Activated CD4-positive, alpha-beta memory T cell treated with anti-CD3 and anti-CD28 coated beads for 36 hours (primary cell): ENCODE results near the gene SLC66A1. TPM values are rescaled to one million over a fixed set of nuclear protein-coding genes. Genes with fewer than 3 reads are reported as not detected.
A peak's percentile ranks its signal among the peaks of the same experiment; 100 is the strongest.

Experiments used
- CTCF ChIA-PET: fragments of 350-600 bp; sonication (Branson Sonifier 250); formaldehyde crosslinking; loops from one replicate; lab custom pipeline; 2021; ENCODE audit warnings: antibody characterized with exemption, inconsistent platforms; lab: Charles Lee
- POLR2A ChIA-PET: fragments of 350-600 bp; sonication (Branson Sonifier 250); formaldehyde crosslinking; loops from one replicate; lab custom pipeline; 2021; ENCODE audit warnings: antibody characterized with exemption; lab: Charles Lee
- DNase-seq: peaks from one replicate; pipeline ENCODE4 v3.0.0-alpha.2; 2020
- H3K27ac Mint-ChIP-seq: one replicate; pipeline ENCODE4 v1.8.0; 2021; ENCODE audit warnings: mixed read lengths
- H3K27me3 Mint-ChIP-seq: one replicate; pipeline ENCODE4 v1.8.0; 2021; ENCODE audit warnings: mixed read lengths
- H3K36me3 Mint-ChIP-seq: one replicate; pipeline ENCODE4 v1.8.0; 2021; ENCODE audit warnings: mixed read lengths
- H3K4me1 Mint-ChIP-seq: one replicate; pipeline ENCODE4 v1.8.0; 2021; ENCODE audit warnings: low read depth, mixed read lengths
- H3K4me3 Mint-ChIP-seq: one replicate; pipeline ENCODE4 v1.8.0; 2021; ENCODE audit warnings: mild to moderate bottlenecking, mixed read lengths
- H3K9me3 Mint-ChIP-seq: one replicate; pipeline ENCODE4 v1.8.0; 2021; ENCODE audit warnings: mixed read lengths
- intact Hi-C: fragments of 100-400 bp; cut with micrococcal nuclease; formaldehyde crosslinking; loops from one replicate; pipeline ENCODE4 v1.15.1; 2023
- total RNA-seq, 2 experiments: library from RNA; stranded (reverse); gene quantifications; one replicate each; pipeline ENCODE4 v1.2.3, GENCODE V29; 2021

The SLC66A1 gene
- total RNA-seq, 2 experiments from 2014 or later = 6.8 to 7.9 TPM

- Mint-ChIP-seq H3K36me3 (peaks cover 21% of the 10 kb centered on the region), H3K27ac (no peak overlapping the region), H3K4me1 (no peaks in the 10 kb centered on the region), H3K9me3 (no peaks in the 10 kb centered on the region), H3K27me3 (no peaks in the 10 kb centered on the region), H3K4me3 (no peak overlapping the region)
- POLR2A ChIA-PET = interaction anchor here (1.0 kb wide), 1 partner anchor 298 kb away, joined by 5 read pairs; no protein-coding TSS in a partner anchor
- no peak for DNase-seq
- intact Hi-C loops = no loop called here
- CTCF ChIA-PET = no interaction called here
These were observed 36.5 kb downstream of the SLC66A1 start for GRCh38 chr1:19348441-19349198.

GRCh38 chr1:19349999-19350398, 37.9 kb downstream of the SLC66A1 start:
- intact Hi-C loops = no loop called here
- no peaks in the 10 kb centered on the region for H3K4me1 Mint-ChIP-seq
- H3K27me3 Mint-ChIP-seq = no peaks in the 10 kb centered on the region
- H3K27ac Mint-ChIP-seq = peak overlapping the region; percentile 8
- no peaks in the 10 kb centered on the region for H3K9me3 Mint-ChIP-seq
- H3K4me3 Mint-ChIP-seq = no peak overlapping the region
- POLR2A ChIA-PET = no interaction called here
- CTCF ChIA-PET = interaction anchor here (1.3 kb wide), 1 partner anchor 8 kb away, joined by 4 read pairs; no protein-coding TSS in a partner anchor
- peaks cover 19% of the 10 kb centered on the region for H3K36me3 Mint-ChIP-seq
- no peak for DNase-seq

- Mint-ChIP-seq H3K4me1 (no peaks in the 10 kb centered on the region), H3K36me3 (peaks cover 22% of the 10 kb centered on the region), H3K4me3 (no peak overlapping the region), H3K27me3 (no peaks in the 10 kb centered on the region), H3K27ac (no peak overlapping the region), H3K9me3 (no peaks in the 10 kb centered on the region)
- CTCF ChIA-PET = interaction anchor here (1.3 kb wide), 1 partner anchor 8 kb away, joined by 4 read pairs; no protein-coding TSS in a partner anchor
- DNase-seq = no peak
- intact Hi-C loops = no loop called here
- POLR2A ChIA-PET = no interaction called here
These were observed 38.4 kb downstream of the SLC66A1 start for GRCh38 chr1:19350566-19350965.

- Mint-ChIP-seq H3K27ac (peak overlapping the region; percentile 34), H3K4me1 (no peaks in the 10 kb centered on the region), H3K27me3 (no peaks in the 10 kb centered on the region), H3K36me3 (peaks cover 30% of the 10 kb centered on the region), H3K9me3 (no peaks in the 10 kb centered on the region), H3K4me3 (no peak overlapping the region)
- ChIA-PET POLR2A (no interaction called here), CTCF (no interaction called here)
- intact Hi-C loops = no loop called here
- no peak for DNase-seq
These were observed 39.7 kb downstream of the SLC66A1 start for GRCh38 chr1:19351873-19352272.

DNA sequence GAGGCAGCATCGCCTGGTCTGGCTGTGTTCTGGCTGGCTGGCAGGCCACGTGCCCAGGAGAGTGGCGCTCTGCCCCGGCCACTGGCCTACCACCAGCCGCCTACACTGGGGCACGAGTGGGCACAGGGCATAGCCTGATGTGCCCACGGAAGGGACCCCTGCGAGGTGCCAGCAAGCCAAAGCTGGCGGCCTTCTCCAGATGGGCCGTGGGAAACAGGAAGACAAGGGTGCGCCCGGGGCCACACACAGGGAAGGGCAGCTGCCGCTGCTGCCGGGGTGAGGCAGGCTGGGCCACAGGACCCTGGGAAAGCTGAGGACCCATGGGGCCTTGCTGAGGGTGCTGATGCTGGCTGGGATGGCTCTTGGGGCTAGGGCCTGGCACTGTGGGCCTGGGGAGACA, 40.7 kb downstream of the SLC66A1 start:
- ChIA-PET POLR2A (no interaction called here), CTCF (interaction anchor here (0.5 kb wide), 1 partner anchor 10 kb away, joined by 3 read pairs; no protein-coding TSS in a partner anchor)
- Mint-ChIP-seq H3K27ac (no peak overlapping the region), H3K36me3 (peaks cover 34% of the 10 kb centered on the region), H3K4me3 (no peak overlapping the region), H3K27me3 (no peaks in the 10 kb centered on the region), H3K4me1 (no peaks in the 10 kb centered on the region), H3K9me3 (no peaks in the 10 kb centered on the region)
- intact Hi-C loops = no loop called here
- no peak for DNase-seq

DNA sequence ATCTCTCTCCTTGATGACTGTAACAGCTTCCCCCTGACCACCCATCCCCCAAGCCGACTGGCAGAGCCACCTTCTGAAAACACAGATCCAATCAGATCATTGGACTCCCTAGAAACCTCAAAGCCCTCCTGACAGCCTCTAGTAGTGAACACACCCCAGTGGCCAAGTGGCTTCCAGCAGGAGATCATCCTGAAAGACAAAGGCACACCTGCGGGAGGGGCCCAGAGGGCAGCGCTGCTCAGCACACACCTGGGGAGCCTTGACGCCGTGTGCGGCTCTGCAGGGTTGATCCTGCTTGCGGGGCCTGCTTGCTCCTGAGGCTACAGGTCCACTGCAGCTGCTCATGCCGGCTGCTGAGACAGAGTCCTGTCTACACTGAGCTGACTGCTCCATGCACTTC, 41.5 kb downstream of the SLC66A1 start:
- H3K36me3 Mint-ChIP-seq = peaks cover 34% of the 10 kb centered on the region
- CTCF ChIA-PET = interaction anchor here (1.5 to 2.9 kb wide), 2 partner anchors 11 to 229 kb away, joined by 5 to 13 read pairs; no protein-coding TSS in a partner anchor

GRCh38 chr1:19354531-19354981, 42.4 kb downstream of the SLC66A1 start:
- H3K9me3 Mint-ChIP-seq = no peaks in the 10 kb centered on the region
- ChIA-PET POLR2A (no interaction called here), CTCF (interaction anchor here (0.6 to 2.9 kb wide), 4 partner anchors 9 to 228 kb away, joined by 3 to 13 read pairs (median 4); no protein-coding TSS in a partner anchor)
- H3K27me3 Mint-ChIP-seq = no peaks in the 10 kb centered on the region
- H3K27ac Mint-ChIP-seq = peak overlapping the region; percentile 28
- H3K4me3 Mint-ChIP-seq = no peak overlapping the region
- intact Hi-C loops = no loop called here
- peaks cover 34% of the 10 kb centered on the region for H3K36me3 Mint-ChIP-seq
- DNase-seq = no peak
- peaks cover 2% of the 10 kb centered on the region for H3K4me1 Mint-ChIP-seq

More for the DNA sequence above, 41.5 kb downstream of the SLC66A1 start:
- H3K27ac Mint-ChIP-seq = peak overlapping the region; percentile 33
- POLR2A ChIA-PET = no interaction called here
- H3K4me3 Mint-ChIP-seq = no peak overlapping the region
- H3K9me3 Mint-ChIP-seq = no peaks in the 10 kb centered on the region
- H3K27me3 Mint-ChIP-seq = no peaks in the 10 kb centered on the region
- DNase-seq = no peak
- no peaks in the 10 kb centered on the region for H3K4me1 Mint-ChIP-seq
- intact Hi-C loops = no loop called here

- Mint-ChIP-seq H3K27me3 (no peaks in the 10 kb centered on the region), H3K36me3 (peaks cover 28% of the 10 kb centered on the region), H3K4me1 (peaks cover 19% of the 10 kb centered on the region), H3K9me3 (no peaks in the 10 kb centered on the region), H3K4me3 (no peak overlapping the region), H3K27ac (no peak overlapping the region)
- intact Hi-C loops = no loop called here
- CTCF ChIA-PET = interaction anchor here (1.7 to 2.9 kb wide), 2 partner anchors 14 to 226 kb away, joined by 4 to 13 read pairs; no protein-coding TSS in a partner anchor
- DNase-seq = no peak
- POLR2A ChIA-PET = interaction anchor here (0.6 kb wide), 1 partner anchor 54 kb away, joined by 4 read pairs; no protein-coding TSS in a partner anchor
These were observed 44.1 kb downstream of the SLC66A1 start for GRCh38 chr1:19356266-19356665.

DNA sequence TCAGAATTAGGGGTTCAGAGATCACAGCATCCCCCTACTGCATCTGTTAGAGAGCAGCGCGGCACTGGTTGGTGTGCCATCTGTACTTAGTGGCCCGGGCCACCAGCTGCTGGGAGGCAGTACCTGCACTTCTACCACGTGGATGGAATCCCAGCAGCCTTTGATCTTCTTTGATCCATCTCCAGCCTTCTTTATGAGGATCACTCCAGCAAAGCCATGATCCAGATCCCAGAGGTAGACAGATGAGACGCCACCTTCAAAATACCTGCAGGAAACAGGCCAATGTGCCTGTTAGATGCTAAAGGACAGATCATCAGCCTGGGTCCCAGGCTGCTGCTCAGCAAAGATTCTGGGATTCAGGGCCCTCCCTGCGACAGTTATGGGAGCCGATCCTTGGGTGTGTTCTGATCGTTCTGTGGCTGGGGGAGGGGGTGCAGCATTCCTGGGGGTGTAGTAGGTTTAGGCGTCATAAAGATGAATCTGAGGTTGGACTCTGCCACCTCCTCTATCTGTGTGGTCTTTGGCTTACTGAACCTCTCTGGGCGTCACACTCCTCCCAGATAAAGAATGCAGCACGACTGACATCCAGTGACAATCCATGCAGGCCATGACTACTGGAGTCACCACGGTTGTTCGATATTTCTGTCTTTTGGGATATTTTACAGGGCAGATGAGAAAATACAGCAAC, 45.3 kb downstream of the SLC66A1 start:
- Mint-ChIP-seq H3K36me3 (peaks cover 25% of the 10 kb centered on the region), H3K27me3 (no peaks in the 10 kb centered on the region), H3K4me3 (no peak overlapping the region), H3K27ac (peak overlapping the region; percentile 12), H3K4me1 (peaks cover 23% of the 10 kb centered on the region), H3K9me3 (no peaks in the 10 kb centered on the region)
- DNase-seq = no peak
- intact Hi-C loops = no loop called here
- ChIA-PET POLR2A (no interaction called here), CTCF (interaction anchor here (1.7 kb wide), 1 partner anchor 225 kb away, joined by 4 read pairs; no protein-coding TSS in a partner anchor)

- no peak overlapping the region for H3K27ac Mint-ChIP-seq
- ChIA-PET POLR2A (no interaction called here), CTCF (no interaction called here)
- H3K4me3 Mint-ChIP-seq = no peak overlapping the region
- H3K27me3 Mint-ChIP-seq = no peaks in the 10 kb centered on the region
- peaks cover 21% of the 10 kb centered on the region for H3K36me3 Mint-ChIP-seq
- intact Hi-C loops = no loop called here
- no peaks in the 10 kb centered on the region for H3K9me3 Mint-ChIP-seq
- peaks cover 23% of the 10 kb centered on the region for H3K4me1 Mint-ChIP-seq
- DNase-seq = no peak
These were observed 46.6 kb downstream of the SLC66A1 start for GRCh38 chr1:19358710-19359109.

DNA sequence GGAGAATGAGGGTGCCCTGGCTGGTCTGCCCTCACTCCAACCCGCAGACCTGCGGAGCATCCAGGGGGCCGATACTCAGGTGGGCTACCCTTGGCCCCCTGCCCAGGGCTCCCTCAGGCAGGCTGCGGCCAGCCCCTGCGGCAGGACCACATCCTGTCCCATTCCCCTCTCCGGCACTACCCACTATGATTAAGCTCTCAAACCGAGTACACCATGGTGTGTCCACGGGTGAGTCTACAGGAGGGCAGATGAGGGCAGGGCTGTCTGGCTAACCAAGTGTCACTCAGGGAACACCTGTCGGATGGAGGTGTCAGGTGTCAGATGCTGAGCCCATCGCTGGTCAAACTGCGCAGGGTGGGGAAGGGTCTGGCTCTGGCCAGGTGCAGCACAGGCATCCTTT, 47.2 kb downstream of the SLC66A1 start:
- Mint-ChIP-seq H3K9me3 (no peaks in the 10 kb centered on the region), H3K4me3 (no peak overlapping the region), H3K36me3 (peaks cover 19% of the 10 kb centered on the region), H3K27ac (peak overlapping the region; percentile 58), H3K4me1 (peaks cover 26% of the 10 kb centered on the region), H3K27me3 (no peaks in the 10 kb centered on the region)
- CTCF ChIA-PET = no interaction called here
- intact Hi-C loops = no loop called here
- DNase-seq = no peak
- POLR2A ChIA-PET = no interaction called here

- ChIA-PET POLR2A (no interaction called here), CTCF (no interaction called here)
- intact Hi-C loops = no loop called here
- H3K36me3 Mint-ChIP-seq = peaks cover 16% of the 10 kb centered on the region
- no peak for DNase-seq
- H3K27me3 Mint-ChIP-seq = no peaks in the 10 kb centered on the region
- H3K4me3 Mint-ChIP-seq = no peak overlapping the region
- H3K27ac Mint-ChIP-seq = peak overlapping the region; percentile 58
- H3K9me3 Mint-ChIP-seq = no peaks in the 10 kb centered on the region
- H3K4me1 Mint-ChIP-seq = peaks cover 29% of the 10 kb centered on the region
These were observed 47.9 kb downstream of the SLC66A1 start for GRCh38 chr1:19360016-19360415.
